Testis (tissue), 2 donors: ENCODE measurements around the gene ARPP21.

Source experiments
- POLR2A ChIP-seq: fragments of 450-650 bp; IDR thresholded peaks from one replicate; pipeline ENCODE4 v1.6.1; 2017; ENCODE audit warnings: antibody characterized with exemption, mild to moderate bottlenecking, moderate library complexity
- TF ChIP-seq, protein P1 (sequence below), 3 experiments: fragments of 450-650 bp in 2 of 3; fragments of 200-600 bp in 1 of 3; sonication (generic) in 1 of 3; IDR thresholded peaks; one replicate each; pipeline ENCODE4 v1.5.1; 2016 to 2019; ENCODE audit warnings: antibody characterized with exemption in 3 of 3, mild to moderate bottlenecking in 2 of 3, moderate library complexity in 1 of 3

DNA sequence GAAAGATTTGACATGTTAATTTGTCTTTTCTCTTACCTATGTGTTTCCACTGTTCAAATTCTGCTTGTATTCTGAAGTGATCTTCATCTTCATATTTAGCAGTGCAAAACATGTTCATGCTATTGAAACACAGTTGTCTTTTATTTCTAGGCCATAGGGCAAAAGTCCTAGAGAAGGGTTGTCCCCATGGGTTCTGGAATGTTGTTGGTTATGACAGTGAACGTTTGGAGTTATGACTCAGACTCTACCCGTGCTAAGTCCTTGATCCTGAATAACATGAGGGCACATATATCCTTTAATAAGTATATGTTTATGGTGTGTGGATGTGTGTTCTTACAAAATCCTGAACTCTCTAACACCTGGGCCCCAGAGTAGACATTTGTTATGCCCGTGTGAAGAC is 23.0 kb upstream of the ARPP21 start:
- TF ChIP-seq POLR2A = no peak
- TF ChIP-seq, protein P1, sequence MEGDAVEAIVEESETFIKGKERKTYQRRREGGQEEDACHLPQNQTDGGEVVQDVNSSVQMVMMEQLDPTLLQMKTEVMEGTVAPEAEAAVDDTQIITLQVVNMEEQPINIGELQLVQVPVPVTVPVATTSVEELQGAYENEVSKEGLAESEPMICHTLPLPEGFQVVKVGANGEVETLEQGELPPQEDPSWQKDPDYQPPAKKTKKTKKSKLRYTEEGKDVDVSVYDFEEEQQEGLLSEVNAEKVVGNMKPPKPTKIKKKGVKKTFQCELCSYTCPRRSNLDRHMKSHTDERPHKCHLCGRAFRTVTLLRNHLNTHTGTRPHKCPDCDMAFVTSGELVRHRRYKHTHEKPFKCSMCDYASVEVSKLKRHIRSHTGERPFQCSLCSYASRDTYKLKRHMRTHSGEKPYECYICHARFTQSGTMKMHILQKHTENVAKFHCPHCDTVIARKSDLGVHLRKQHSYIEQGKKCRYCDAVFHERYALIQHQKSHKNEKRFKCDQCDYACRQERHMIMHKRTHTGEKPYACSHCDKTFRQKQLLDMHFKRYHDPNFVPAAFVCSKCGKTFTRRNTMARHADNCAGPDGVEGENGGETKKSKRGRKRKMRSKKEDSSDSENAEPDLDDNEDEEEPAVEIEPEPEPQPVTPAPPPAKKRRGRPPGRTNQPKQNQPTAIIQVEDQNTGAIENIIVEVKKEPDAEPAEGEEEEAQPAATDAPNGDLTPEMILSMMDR (IDR thresholded peaks at IDR 0.05) = no peak
